ENCODE data around the gene NPEPPS. TPM values are rescaled to one million over a fixed set of nuclear protein-coding genes. Genes with fewer than 3 reads are reported as not detected.
"Not testable (repeated sequence)": the region's sequence is repeated elsewhere in the genome, so short reads cannot be mapped to it uniquely, and the experiment has no call there.

The NPEPPS gene
- total RNA-seq, 4 donors from 2014 or later = 96.8 to 317 (median 124) TPM

GRCh38 chr17:47522341-47522740 lies 8.6 kb upstream of the NPEPPS start:
- not testable (repeated sequence) for H3K36me3 ChIP-seq; H3K27ac ChIP-seq; H3K4me1 ChIP-seq; DNase-seq (ENCODE audit: low spot score in 2 of 2); H3K4me3 ChIP-seq; H3K9me3 ChIP-seq; H3K27me3 ChIP-seq

- peaks cover 16% of the 10 kb centered on the region for H3K4me1 ChIP-seq
- H3K27me3 ChIP-seq; H3K36me3 ChIP-seq; DNase-seq (ENCODE audit: low spot score in 2 of 2); H3K9me3 ChIP-seq: not testable (repeated sequence)
- peak overlapping the region; percentile 75 for H3K4me3 ChIP-seq
- no CpG with 5 or more reads among the region's 61 CpGs for WGBS
- H3K27ac ChIP-seq = peak overlapping the region; percentile 95
Observed at GRCh38 chr17:47531233-47531820, 419 bp downstream of the NPEPPS start.

DNA sequence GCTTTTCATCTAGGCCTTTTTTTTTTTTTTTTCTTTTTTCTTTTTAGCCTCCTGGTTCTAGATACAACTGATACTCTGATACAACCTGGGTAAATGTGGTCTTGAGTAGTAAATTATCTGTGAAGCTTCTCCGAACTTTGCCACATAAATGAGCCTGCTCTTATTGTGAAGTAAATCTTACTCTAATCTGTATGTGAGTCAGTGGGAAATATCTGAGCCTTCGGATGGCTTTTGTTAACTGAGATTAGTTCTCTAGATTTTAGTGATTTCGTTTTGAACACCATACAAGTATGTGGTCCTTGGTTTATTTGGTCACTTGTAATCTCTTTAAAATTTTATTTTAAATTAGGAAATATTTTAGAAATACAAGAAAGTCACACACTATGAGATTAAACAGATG lies 8.2 kb downstream of the NPEPPS start:
- H3K4me1 ChIP-seq; H3K9me3 ChIP-seq; H3K4me3 ChIP-seq; H3K36me3 ChIP-seq; DNase-seq (ENCODE audit: low spot score in 2 of 2); H3K27ac ChIP-seq; H3K27me3 ChIP-seq: not testable (repeated sequence)
- 64% methylated on average over 3 of the region's 3 CpGs for WGBS

DNA sequence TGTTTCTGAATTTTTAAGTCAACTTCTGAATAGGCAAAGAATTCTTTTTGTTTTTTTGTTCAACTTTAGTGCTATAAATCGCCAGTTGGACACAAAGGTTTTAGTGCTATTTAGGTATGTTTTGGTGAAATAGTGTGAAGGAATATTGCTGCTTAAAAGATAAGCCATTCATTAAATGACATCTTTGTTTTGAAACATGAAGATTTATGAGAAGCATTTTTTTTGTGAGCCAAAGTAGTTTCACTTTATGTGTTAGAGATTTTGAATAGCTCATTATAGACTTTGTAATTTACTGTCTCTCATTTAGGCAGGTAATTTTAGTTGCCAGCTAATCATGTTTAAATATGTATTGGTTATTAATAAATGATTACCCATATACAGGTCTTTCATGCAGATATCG lies 10.8 kb downstream of the NPEPPS start:
- WGBS = 93% methylated on average over 2 of the region's 2 CpGs
- H3K4me1 ChIP-seq; H3K36me3 ChIP-seq; H3K27me3 ChIP-seq; DNase-seq (ENCODE audit: low spot score in 2 of 2); H3K9me3 ChIP-seq; H3K27ac ChIP-seq; H3K4me3 ChIP-seq: not testable (repeated sequence)

GRCh38 chr17:47544327-47544726 lies 13.4 kb downstream of the NPEPPS start:
- not testable (repeated sequence) for H3K4me3 ChIP-seq; DNase-seq (ENCODE audit: low spot score in 2 of 2); H3K27ac ChIP-seq; H3K9me3 ChIP-seq; H3K4me1 ChIP-seq; H3K27me3 ChIP-seq
- H3K36me3 ChIP-seq = peaks cover 16% of the 10 kb centered on the region
- WGBS = 94% methylated on average over 6 of the region's 6 CpGs

DNA sequence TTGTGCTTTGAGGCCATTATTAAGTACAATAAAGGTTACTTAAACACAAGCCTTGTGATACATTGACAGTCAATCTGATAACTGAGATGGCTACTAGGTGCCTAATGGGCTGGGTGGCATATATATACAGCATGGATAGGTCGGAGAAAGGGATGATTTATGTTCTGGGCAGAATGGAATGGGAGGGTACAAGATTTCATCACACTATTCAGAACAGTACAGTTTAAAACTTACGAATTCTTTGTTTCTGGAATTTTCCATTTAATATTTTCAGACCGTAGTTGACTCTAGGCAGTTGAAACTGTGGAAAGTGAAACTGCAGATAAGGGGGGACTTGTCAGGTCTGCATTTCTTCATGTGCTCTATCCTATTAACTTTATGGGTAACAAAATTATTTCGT lies 23.8 kb downstream of the NPEPPS start:
- H3K4me3 ChIP-seq; H3K4me1 ChIP-seq; H3K36me3 ChIP-seq; H3K9me3 ChIP-seq; H3K27ac ChIP-seq; H3K27me3 ChIP-seq; DNase-seq (ENCODE audit: low spot score in 2 of 2): not testable (repeated sequence)
- 78% methylated on average over 4 of the region's 4 CpGs for WGBS

DNA sequence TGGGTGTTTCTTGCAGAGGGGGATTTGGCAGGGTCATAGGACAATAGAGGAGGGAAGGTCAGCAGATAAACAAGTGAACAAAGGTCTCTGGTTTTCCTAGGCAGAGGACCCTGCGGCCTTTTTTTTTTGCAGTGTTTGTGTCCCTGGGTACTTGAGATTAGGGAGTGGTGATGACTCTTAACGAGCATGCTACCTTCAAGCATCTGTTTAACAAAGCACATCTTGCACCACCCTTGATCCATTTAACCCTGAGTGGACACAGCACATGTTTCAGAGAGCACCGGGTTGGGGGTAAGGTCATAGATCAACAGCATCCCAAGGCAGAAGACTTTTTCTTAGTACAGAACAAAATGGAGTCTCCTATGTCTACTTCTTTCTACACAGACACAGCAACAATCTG lies 25.2 kb downstream of the NPEPPS start:
- H3K27ac ChIP-seq; H3K4me1 ChIP-seq; H3K36me3 ChIP-seq; H3K9me3 ChIP-seq; DNase-seq (ENCODE audit: low spot score in 2 of 2); H3K27me3 ChIP-seq; H3K4me3 ChIP-seq: not testable (repeated sequence)
- WGBS = 87% methylated on average over 3 of the region's 3 CpGs

DNA sequence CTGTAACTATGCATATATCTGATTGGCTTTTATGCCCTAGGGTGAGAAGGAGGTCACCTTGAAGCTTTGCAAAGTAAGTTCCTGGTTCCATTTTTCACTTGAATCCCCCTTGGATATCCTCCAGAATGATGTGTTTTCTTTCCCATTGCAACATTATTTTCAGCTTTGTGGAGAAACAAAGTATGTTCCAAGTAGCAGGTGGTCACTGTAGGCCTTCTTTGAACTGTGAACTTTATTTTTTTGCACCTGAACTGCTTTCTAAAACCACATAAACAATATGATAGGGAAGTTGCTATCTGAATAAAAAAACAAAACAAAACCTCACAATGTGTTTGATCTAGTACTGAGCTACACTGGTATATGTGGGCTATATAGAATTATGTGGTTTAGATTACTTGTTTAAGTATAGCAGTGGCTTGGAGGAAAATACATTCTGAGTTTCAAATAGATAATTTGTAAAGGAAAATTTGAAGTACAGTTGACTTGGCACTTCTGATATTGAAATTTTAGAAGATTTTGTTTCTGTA lies 29.7 kb downstream of the NPEPPS start:
- DNase-seq (ENCODE audit: low spot score in 2 of 2); H3K27me3 ChIP-seq; H3K36me3 ChIP-seq; H3K27ac ChIP-seq; H3K4me3 ChIP-seq; H3K9me3 ChIP-seq: not testable (repeated sequence)
- peaks cover 12% of the 10 kb centered on the region for H3K4me1 ChIP-seq

DNA sequence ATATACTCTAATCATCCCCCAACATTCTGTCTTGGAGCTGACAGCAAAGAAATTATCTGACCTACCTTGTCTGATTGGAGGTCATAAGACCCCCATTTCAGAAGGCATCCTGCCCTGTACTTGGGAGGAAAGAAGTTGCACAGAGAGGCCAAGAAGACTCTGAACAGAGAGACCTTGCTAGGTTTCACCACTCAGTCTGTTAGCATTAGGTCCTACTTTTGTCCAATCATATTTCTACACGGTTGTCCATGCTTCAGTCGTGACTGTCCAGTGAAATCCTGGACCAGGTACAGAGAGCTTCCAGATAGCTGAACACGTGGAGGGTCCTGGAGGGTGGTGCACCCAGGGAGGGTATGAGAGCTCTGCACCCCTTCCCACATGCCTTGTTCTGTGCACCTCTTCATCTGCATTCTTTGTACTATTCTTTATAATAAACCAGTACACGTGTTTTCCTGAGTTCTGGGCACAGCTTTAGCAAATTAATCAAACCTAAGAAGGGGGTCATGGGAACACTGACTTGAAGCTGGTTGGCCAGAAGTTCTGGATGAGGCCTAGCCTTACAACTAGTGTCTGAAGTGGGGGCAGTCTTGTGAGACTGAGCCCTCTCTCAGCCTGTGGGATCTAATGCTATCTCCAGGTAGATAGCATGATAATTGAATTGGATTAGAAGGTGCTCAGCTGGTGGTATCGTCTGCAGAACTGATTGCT lies 30.9 kb downstream of the NPEPPS start:
- H3K27me3 ChIP-seq; H3K9me3 ChIP-seq; H3K36me3 ChIP-seq; H3K4me3 ChIP-seq; H3K27ac ChIP-seq; DNase-seq (ENCODE audit: low spot score in 2 of 2): not testable (repeated sequence)
- WGBS = 67% methylated on average over 5 of the region's 5 CpGs
- peaks cover 12% of the 10 kb centered on the region for H3K4me1 ChIP-seq

DNA sequence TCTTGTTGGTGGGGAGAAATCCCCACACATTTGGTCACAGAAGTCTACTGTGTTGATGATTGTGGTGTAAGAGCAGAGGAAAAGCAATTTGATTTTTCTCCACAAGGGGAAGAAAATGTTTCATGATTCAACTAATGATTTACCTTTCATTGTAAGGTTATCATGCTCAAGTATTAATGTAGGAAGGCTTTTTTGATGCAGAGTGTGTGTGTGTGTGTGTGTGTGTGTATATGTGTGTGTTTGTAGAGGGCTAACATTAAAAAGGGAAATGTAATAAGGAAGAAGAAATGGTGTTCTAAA lies 31.4 kb downstream of the NPEPPS start:
- H3K27me3 ChIP-seq; H3K9me3 ChIP-seq; H3K4me3 ChIP-seq; H3K36me3 ChIP-seq; DNase-seq (ENCODE audit: low spot score in 2 of 2); H3K27ac ChIP-seq: not testable (repeated sequence)
- H3K4me1 ChIP-seq = peaks cover 12% of the 10 kb centered on the region

- H3K27me3 ChIP-seq; H3K4me3 ChIP-seq; DNase-seq (ENCODE audit: low spot score in 2 of 2); H3K27ac ChIP-seq; H3K4me1 ChIP-seq; H3K9me3 ChIP-seq: not testable (repeated sequence)
- WGBS = 54% methylated on average over 3 of the region's 3 CpGs
- H3K36me3 ChIP-seq = peaks cover 20% of the 10 kb centered on the region
Observed at GRCh38 chr17:47567261-47567660, 36.4 kb downstream of the NPEPPS start.

- H3K36me3 ChIP-seq = peaks cover 16% of the 10 kb centered on the region
- H3K9me3 ChIP-seq; H3K27ac ChIP-seq; H3K27me3 ChIP-seq; H3K4me3 ChIP-seq; DNase-seq (ENCODE audit: low spot score in 2 of 2); H3K4me1 ChIP-seq: not testable (repeated sequence)
- 98% methylated on average over 3 of the region's 3 CpGs for WGBS
Observed at GRCh38 chr17:47572561-47572960, 41.7 kb downstream of the NPEPPS start.

GRCh38 chr17:47582416-47582815 lies 51.5 kb downstream of the NPEPPS start:
- no CpG with 5 or more reads among the region's 1 CpG for WGBS
- not testable (repeated sequence) for H3K27ac ChIP-seq; H3K4me1 ChIP-seq; H3K9me3 ChIP-seq; H3K4me3 ChIP-seq; DNase-seq (ENCODE audit: low spot score in 2 of 2); H3K27me3 ChIP-seq
- H3K36me3 ChIP-seq = peaks cover 13% of the 10 kb centered on the region

DNA sequence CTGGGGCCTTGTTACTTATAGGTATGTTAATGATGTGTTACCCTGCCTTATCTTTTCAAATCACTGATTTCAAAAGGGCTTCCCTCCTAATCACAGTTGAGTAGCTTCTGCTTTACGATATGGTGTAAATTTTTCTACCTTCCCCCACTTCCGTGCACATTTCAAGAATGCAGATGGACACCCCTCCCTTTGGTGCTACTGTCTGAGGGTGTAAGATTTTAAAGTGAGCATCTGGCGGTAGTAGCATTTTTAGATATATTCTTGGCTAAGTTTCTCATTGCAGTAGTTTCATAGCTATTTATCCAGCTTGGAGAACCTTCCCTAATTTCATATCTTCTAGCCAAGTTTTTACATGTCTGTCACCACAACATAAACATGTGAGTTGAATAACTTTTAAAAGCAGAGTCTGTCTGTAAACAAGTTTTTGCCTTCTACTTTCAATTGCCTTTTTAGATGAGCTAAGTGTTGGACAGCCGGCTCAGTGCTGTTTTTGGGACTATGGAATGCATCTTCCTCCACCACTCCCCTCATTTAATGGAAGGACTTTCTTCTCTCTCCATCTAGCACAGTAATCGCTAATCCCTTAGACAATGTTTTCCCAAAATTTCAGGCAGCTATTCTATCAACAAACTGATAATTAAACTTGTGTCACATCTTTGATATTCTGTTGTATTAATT lies 55.6 kb downstream of the NPEPPS start:
- not testable (repeated sequence) for H3K27ac ChIP-seq; H3K9me3 ChIP-seq; DNase-seq (ENCODE audit: low spot score in 2 of 2); H3K27me3 ChIP-seq; H3K4me1 ChIP-seq; H3K4me3 ChIP-seq
- WGBS = 53% methylated on average over 4 of the region's 5 CpGs
- peaks cover 21% of the 10 kb centered on the region for H3K36me3 ChIP-seq

All from suprapubic skin (tissue), 4 donors.